ENCODE results near the gene C10orf143.

GRCh38 chr10:130045091-130045652 is 65.5 kb downstream of the C10orf143 start:
- TF ChIP-seq CTCF (IDR thresholded peaks at IDR 0.05) (no peak), POLR2A (IDR thresholded peaks at IDR 0.05) (no peak)

Data from Peyer's patch (tissue), 4 donors.